Ishikawa (cell line): ENCODE measurements around the gene ARHGEF7.
A peak's percentile ranks its signal among the peaks of the same experiment; 100 is the strongest.

ENCODE experiments used
- CEBPB ChIP-seq: IDR thresholded peaks from 2 replicates; pipeline ENCODE4 v1.6.1; 2012
- CREB1 ChIP-seq: IDR thresholded peaks from 2 replicates; pipeline ENCODE4 v1.6.1; 2012; ENCODE audit warnings: low read depth
- EGR1 ChIP-seq: IDR thresholded peaks from 2 replicates; pipeline ENCODE4 v1.6.1; 2012
- EP300 ChIP-seq: IDR thresholded peaks from 2 replicates; pipeline ENCODE4 v1.6.1; 2012; ENCODE audit warnings: borderline replicate concordance
- FOXM1 ChIP-seq: IDR thresholded peaks from 2 replicates; pipeline ENCODE4 v1.6.1; 2012; ENCODE audit warnings: low read depth, borderline replicate concordance
- NFIC ChIP-seq: IDR thresholded peaks from 2 replicates; pipeline ENCODE4 v1.6.1; 2012
- RAD21 ChIP-seq: IDR thresholded peaks from 2 replicates; pipeline ENCODE4 v1.6.1; 2012; ENCODE audit warnings: low read depth
- TAF1 ChIP-seq: IDR thresholded peaks from 2 replicates; pipeline ENCODE4 v1.6.1; 2012; ENCODE audit warnings: low read depth, mild to moderate bottlenecking
- TCF12 ChIP-seq: IDR thresholded peaks from 2 replicates; pipeline ENCODE4 v1.6.1; 2012; ENCODE audit warnings: low read depth
- TEAD4 ChIP-seq: IDR thresholded peaks from 2 replicates; pipeline ENCODE4 v1.6.1; 2012
- YY1 ChIP-seq: IDR thresholded peaks from 2 replicates; pipeline ENCODE4 v1.6.1; 2012; ENCODE audit warnings: low read depth
- ZBTB7A ChIP-seq: IDR thresholded peaks from 2 replicates; pipeline ENCODE4 v1.6.1; 2012; ENCODE audit warnings: low read depth
- TF ChIP-seq, protein P1 (sequence below): IDR thresholded peaks from 2 replicates; pipeline ENCODE4 v1.6.1; 2012; ENCODE audit warnings: low read depth, mild to moderate bottlenecking
- TF ChIP-seq, protein P2 (sequence below): IDR thresholded peaks from 2 replicates; pipeline ENCODE4 v1.6.1; 2012
- TF ChIP-seq, protein P3 (sequence below): IDR thresholded peaks from 2 replicates; pipeline ENCODE4 v1.6.1; 2012

The ARHGEF7 gene

DNA sequence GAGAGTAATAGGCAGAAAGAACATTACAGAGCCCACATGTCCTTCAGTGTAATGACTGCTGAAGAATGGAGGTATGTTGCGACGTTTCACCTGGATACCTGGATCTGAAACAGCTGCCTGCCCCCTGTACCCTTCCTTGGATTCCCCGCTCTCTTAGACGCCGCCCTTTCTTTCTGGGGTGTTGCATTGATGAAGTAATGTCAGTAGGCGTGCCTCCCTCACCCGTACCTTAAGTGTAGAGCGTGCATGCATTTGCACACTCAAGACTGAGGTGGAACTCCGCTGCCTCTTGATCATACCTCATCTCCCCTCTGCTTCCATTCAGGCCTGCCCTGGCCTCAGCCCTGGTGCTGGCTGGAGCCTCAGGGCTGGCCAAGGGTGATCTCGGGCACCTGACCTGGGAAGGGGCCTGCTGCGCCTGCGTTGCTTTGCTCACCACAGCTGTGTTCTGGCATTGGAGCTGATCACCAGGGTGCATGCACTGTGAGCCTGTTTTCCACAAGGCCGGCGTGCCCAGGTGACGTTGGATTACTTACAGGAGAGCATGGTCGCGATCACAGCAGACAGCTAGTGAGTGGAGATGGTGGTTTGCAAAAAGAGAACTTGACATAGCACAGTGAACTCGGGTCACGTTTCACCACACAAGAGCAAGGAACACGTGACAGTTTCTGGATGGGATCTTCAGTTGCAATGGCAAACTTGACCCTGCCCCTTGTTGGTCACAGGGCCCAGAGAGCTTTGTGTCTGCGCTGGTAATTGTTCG is 99.0 kb downstream of the ARHGEF7 start:
- no peak for TF ChIP-seq CEBPB
- no peak for TF ChIP-seq TEAD4
- TF ChIP-seq FOXM1: no peak
- TF ChIP-seq EP300: no peak
- TF ChIP-seq NFIC: no peak
- TF ChIP-seq TAF1: no peak
- TF ChIP-seq, protein P1, sequence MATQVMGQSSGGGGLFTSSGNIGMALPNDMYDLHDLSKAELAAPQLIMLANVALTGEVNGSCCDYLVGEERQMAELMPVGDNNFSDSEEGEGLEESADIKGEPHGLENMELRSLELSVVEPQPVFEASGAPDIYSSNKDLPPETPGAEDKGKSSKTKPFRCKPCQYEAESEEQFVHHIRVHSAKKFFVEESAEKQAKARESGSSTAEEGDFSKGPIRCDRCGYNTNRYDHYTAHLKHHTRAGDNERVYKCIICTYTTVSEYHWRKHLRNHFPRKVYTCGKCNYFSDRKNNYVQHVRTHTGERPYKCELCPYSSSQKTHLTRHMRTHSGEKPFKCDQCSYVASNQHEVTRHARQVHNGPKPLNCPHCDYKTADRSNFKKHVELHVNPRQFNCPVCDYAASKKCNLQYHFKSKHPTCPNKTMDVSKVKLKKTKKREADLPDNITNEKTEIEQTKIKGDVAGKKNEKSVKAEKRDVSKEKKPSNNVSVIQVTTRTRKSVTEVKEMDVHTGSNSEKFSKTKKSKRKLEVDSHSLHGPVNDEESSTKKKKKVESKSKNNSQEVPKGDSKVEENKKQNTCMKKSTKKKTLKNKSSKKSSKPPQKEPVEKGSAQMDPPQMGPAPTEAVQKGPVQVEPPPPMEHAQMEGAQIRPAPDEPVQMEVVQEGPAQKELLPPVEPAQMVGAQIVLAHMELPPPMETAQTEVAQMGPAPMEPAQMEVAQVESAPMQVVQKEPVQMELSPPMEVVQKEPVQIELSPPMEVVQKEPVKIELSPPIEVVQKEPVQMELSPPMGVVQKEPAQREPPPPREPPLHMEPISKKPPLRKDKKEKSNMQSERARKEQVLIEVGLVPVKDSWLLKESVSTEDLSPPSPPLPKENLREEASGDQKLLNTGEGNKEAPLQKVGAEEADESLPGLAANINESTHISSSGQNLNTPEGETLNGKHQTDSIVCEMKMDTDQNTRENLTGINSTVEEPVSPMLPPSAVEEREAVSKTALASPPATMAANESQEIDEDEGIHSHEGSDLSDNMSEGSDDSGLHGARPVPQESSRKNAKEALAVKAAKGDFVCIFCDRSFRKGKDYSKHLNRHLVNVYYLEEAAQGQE: no peak
- no peak for TF ChIP-seq YY1
- no peak for TF ChIP-seq TCF12
- no peak for TF ChIP-seq RAD21
- no peak for TF ChIP-seq EGR1
- TF ChIP-seq, protein P2, sequence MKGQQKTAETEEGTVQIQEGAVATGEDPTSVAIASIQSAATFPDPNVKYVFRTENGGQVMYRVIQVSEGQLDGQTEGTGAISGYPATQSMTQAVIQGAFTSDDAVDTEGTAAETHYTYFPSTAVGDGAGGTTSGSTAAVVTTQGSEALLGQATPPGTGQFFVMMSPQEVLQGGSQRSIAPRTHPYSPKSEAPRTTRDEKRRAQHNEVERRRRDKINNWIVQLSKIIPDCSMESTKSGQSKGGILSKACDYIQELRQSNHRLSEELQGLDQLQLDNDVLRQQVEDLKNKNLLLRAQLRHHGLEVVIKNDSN: no peak

DNA sequence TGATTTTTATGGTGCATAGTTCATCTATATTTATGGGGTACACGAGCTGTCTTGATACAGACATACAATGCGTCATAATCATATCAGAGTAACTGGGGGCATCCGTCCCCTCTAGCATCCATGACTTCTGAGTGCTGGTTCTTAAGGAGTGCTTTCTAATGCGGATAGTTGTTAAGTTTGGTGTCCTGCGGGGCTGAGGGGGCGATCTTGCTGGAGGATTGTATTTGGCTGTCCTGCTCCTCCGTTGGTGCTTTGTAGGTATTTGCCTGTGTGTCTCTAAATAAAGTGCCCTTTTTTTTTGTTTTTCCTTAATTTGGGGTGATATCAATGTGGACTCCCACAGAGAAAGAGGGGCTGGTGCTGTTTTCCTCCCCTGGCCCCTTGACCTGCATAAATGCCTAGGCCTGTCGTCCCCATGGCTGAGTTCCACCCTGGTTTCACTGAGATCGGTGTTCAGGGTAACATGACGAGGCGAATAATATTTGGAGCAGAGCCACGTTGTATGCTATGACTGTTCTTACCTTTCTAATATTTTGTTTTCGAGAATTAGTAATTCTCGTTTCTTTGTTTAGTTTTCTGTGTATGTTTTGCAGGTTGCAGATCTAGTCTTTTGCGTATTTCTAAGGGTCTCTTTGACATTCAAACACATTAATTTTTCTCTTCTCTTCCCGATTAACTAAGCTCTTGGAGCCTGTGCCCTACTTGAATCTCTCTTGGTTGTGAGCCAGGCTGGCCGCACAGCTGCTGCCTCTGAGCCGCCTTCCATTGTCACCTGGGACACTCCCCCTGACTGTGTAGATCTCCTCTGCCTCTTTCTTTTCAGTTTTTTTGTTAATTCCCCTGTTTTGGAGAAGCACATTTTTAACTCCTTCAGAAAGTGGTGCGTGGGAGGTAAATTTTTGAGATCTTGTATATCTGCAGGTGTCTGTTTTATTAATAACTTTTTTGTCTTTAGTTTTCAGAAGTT is 100.3 kb downstream of the ARHGEF7 start:
- TF ChIP-seq EP300: no peak
- TF ChIP-seq RAD21: 0 out of 2 replicates have a peak, but pooled peaks have one; percentile 4

DNA sequence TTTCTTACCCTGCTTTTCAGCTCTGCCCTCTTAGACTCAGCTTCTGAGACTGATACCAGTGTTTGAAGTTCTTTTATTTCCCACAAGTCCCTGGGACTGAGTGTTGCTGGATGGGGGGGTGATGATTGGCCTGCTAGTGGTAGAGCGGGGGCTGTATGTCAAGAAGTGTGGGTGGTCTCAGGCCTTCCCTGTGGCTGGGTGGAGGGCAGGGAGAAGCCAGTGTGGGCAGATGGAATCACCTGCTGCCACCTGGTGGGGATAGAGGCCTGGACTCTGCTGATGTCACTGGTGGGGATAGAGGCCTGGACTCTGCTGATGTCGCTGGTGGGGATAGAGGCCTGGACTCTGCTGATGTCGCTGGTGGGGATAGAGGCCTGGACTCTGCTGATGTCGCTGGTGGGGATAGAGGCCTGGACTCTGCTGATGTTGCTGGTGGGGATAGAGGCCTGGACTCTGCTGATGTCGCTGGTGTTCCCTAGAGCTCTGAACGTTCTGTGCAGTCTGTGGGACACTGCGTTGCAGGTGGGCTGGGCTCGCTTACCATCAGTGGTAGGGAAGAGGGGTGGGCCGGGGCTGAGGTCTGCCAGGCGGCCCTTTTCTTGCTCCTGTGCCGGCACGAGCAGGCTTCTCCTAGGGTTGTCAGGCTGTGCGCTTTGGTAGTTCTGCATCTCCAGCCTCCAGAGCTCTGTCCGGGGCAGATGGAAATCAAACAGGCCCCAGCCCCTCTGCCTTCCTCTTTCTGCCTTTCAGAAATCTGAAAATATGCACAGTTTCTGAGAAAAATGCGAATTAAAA is 101.3 kb downstream of the ARHGEF7 start:
- TF ChIP-seq CEBPB: no peak
- peak; percentile 75 for TF ChIP-seq RAD21

DNA sequence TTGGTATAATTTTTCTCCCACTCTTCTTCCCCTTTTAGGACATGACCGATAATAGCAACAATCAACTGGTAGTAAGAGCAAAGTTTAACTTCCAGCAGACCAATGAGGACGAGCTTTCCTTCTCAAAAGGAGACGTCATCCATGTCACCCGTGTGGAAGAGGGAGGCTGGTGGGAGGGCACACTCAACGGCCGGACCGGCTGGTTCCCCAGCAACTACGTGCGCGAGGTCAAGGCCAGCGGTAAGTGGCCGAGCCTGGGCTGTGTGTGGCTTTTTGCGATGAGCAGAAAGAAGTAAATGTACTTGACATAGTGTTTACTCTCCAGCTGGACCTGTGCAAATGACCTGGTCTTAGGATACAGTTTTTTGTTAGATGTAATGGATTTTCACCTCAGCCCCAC is 102.5 kb downstream of the ARHGEF7 start:
- TF ChIP-seq TAF1 (no peak), TCF12 (no peak), TEAD4 (no peak), RAD21 (no peak), CEBPB (no peak), CREB1 (no peak), EGR1 (no peak), FOXM1 (no peak), ZBTB7A (no peak), EP300 (no peak), YY1 (no peak)
- TF ChIP-seq, protein P3, sequence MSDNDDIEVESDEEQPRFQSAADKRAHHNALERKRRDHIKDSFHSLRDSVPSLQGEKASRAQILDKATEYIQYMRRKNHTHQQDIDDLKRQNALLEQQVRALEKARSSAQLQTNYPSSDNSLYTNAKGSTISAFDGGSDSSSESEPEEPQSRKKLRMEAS: no peak
- TF ChIP-seq, protein P1: no peak
- TF ChIP-seq, protein P2: no peak

DNA sequence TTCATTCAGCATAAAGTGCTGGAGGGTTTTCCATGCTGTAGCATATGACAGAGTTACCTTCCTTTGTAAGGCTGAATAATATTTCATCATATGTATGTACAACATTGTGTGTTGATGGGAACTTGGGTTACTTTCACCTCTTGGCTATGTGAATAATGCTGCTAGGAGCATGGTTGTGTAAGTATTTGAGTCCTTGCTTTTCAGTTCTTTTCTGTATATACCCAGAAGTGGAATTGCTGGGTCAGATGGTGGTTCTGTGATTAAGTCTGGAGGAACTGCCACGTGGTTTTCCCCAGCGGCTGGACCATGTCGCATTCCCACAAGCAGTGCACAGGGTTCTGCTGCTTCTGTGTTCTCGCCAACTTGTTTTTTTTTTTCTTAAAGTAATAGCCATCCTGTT is 104.2 kb downstream of the ARHGEF7 start:
- TF ChIP-seq CEBPB (no peak), CREB1 (no peak), TEAD4 (no peak), NFIC (no peak), RAD21 (no peak), EP300 (no peak), EGR1 (no peak), TAF1 (no peak), FOXM1 (no peak), YY1 (no peak)
- TF ChIP-seq, protein P3: no peak
- TF ChIP-seq, protein P2: no peak
